ENCODE results near the gene INPP4B.
"Not testable (repeated sequence)": the region's sequence is repeated elsewhere in the genome, so short reads cannot be mapped to it uniquely, and the experiment has no call there.

INPP4B gene

DNA sequence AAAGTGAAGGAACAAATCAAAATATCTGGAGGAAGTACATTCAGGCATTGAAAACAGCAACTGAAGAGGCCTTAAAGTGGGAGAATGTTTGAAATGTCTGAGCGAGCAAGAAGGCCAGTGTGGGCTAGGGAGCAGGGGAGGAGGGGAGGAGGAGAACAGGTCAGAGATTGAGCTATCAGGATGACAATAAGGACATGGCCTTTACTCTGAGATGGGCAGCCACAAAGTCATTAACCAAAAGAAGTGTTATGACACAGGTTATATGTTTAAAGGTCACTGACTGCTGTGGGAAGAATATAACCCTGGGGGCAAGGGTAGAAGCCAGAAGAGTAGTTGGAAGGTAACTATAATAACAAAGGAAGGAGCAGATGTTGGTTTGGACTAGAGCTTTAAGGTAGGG, 315.4 kb downstream of the INPP4B start:
- DNase-seq: no peak

DNA sequence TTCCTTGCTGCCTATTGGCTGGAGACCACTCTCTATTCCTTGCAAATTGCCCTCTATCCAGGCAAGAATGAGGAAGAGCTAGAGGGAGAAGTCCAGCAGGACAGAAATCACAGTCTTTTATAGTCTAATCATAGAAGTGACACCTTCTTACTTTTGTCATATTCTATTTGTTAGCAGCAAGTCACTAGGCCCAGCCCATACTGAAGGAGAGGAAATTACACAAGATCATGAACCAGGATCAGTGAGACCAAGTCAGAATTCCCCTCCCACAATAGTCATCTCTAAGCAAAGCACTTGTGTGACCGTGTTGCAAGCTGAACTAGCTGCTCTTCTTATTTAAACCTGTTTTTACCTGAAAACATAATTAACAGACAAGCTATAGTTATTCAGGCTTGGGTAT, 317.7 kb downstream of the INPP4B start:
- DNase-seq: no peak

DNA sequence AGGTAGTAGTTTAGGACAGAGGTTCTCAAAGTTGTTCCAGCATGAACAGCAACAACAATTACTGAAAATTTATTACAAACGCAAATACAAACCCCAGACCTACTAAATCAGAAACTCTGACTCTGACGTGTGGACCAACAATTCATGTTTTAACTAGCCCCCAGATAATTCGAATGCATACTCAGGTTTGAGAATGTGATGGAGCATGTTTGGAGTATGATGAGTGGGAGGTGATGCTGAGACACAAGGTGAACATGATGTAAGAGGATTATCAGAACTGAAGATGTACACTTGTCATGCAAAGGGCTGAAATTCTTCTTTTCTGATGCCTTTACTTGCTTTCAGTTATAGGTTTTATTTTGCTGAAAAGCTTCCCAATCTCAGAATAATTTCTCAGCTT, 323.0 kb downstream of the INPP4B start:
- no peak for DNase-seq

DNA sequence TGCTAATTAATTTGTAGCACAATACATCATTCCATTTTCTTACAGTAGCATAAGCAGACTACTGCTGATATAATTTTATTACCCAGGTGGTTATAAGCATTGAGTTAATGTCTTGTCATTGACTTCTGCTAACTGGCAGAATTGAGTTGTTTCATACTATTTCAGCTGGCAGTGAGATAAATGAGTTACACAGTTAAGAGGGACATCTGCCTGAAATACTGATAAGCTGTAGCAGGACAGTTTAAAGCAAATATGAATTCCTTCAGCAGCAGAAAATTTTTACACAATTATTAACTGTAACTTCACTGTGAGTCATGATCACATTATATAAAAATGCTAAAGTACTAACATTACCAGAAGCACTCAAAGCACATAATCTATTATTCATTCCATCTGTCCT, 326.8 kb downstream of the INPP4B start:
- DNase-seq: no peak

DNA sequence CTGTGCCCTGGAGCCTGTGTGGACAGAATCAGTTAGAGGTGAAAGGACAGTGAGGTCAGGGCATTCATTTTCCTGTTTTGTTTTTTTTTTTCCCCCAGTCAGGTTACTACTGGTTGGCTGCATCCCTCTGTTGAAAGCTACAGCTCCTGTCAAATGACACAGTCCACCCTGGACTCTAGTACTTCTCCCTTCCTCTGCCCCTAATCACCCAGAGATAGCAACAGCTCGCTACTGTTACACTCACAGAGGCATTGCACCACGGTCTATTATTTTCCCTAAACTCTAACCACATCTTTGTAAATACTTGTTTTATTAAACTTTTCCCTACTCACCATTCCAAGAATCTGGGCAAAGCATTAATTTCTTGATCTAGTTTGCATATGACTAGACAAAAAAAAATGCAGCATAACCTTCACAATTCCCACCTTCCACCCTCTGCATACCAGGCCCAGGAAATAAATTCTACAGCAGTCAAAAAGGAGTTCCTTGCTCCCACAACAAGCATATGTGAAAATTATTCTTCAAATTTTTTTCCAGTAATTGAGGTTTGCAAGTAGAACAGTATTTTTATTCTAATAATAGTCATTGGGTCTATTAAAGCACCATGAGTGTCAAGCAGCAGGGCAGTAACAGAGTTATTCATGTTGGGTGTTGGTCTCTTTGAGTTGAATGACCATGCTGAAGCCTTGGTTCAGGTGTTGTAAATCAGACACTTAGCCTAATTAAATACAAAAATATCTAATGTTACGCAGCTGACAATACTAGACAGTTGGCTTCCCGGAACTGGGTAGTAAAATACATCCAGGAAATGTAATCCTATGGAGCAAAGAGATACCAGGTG, 329.2 kb downstream of the INPP4B start:
- DNase-seq: peak; percentile 6

DNA sequence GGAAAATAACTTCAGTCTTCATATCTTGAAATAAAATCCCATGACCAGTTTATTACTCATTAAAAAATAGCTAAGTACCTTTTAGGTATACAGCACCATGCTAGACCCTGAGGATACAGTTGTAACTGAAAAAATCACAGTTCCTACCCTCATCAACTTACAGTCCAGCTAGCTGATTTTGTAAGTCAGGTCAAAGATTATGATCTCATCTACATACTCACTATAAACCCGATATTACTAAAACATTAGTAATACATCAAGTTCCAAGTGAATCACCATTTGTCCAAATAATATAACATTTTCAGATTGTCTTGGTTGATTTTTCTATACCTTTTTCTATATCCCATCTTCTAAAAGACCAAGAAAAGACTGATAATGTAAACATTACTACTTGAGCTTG, 333.9 kb downstream of the INPP4B start:
- DNase-seq: no peak

DNA sequence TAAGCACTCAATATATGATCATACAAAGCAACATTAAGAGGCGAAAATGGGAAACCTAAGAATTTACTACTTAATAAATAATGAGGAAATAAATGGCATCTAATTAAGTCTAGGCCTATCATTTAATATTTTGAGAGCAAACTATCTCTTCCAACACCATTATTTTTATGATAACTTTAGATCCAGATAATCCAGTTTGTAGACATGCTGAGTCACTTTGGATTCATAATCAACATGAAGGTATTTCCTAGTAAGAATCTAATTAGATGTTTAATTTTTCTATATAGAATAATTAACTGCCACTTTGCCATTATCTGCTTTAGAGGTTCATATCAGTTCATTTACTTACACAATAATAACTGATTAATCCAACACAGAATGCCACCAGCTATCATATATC, 336.2 kb downstream of the INPP4B start:
- DNase-seq: no peak

DNA sequence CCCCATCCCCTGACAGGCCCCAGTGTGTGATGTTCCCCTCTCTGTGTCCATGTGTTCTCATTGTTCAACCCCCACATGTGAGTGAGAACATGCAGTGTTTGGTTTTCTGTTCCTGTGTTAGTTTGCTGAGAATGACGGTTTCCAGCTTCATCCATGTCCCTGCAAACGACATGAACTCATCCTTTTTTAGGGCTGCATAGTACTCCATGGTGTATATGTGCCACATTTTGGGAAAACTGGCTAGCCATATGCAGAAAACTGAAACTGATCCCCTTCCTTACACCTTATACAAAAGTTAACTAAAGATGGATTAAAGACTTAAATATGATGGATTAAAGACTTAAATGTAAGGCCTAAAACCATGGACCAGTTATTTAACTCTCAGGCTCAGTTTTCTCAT, 336.7 kb downstream of the INPP4B start:
- not testable (repeated sequence) for DNase-seq

DNA sequence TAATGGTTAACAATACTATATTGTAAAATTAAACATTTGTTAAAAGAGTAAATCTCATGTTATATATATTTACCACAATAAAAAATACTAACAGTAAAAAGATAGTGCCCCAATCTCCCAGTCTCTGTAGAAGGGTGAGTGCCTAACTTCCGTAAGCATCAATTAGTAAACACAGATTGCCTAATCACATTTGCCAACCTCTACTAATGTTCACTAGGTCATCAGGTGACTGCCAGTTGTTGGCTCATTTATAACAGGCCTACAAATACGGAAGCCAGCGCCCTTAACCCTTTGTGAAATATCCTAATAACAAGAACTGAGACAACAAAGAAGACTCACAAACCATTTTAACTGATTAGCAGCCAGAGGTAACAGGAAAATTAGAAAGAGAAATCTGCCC, 345.1 kb downstream of the INPP4B start:
- peak; percentile 55 for DNase-seq

DNA sequence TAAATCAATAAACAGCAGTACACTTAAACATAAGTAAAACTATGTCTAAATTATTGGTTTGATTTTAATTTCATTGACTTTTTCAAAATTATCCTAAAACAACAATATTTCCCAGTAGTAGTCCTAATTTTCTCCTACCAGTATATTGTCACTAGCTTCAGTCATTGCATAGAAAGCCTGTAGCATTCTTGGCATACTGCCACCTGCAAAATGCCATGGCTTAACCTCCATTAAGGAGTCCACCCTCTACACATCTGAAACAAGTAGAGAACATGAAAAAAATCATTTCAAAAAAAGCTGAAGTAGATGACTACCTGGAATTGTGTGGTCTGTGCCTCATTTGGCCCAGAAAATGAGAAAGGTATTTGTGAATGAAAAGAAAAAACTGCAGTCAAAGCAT, 348.5 kb downstream of the INPP4B start:
- no peak for DNase-seq

DNA sequence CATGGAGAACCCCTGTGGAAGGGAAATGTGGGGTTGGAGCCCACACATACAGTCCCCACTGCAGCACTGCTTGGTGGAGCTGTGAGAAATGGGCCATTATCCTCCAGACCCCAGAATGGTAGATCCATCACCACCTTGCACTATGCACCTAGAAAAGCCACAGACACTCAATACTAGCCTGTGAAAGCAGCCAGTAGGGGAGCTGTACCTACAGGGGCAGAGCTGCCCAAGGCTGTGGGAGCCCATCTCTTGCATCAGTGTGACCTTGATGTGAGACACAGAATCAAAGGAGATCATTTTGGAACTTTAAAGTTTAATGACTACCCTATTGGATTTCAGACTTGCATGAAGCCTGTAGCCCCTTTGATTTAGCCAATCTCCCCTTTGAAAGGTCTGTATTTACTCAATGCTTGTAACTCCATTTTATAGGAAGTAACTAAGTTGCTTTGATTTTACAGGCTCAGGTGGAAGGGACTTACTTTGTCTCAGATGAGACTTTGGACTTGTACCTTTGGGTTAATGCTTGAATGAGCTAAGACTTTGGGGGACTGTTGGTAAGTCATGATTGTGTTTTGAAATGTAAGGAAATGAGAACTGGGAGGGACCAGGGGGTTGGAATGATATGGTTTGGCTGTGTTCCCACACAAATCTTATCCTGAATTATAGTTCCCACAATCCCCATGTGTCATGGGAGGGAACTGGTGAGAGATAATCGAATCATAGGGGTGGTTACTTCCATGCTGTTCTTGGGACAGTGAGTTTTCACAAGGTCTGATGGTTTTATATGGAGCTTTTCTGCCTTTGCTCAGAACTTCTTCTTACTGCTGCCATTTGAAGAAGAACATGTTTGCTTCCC, 352.6 kb downstream of the INPP4B start:
- DNase-seq: no peak

DNA sequence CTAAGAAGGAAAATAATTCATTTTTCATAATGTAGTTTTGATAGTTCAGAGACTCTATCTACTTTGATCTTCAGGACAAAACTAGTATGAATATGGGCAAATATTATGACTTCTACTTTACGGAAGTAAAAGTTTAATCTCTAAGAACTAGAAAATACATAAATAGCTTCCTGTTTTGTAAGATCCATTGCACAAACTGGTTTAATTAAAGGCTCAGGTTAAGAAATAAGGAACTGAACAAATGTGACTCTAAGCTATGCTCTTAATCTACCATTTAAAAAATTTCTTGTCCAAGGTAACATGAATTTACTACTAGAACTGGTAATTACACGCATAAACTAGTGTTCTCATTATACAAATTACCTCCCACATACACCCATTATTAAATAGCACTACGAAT, 360.6 kb downstream of the INPP4B start:
- DNase-seq: no peak

DNA sequence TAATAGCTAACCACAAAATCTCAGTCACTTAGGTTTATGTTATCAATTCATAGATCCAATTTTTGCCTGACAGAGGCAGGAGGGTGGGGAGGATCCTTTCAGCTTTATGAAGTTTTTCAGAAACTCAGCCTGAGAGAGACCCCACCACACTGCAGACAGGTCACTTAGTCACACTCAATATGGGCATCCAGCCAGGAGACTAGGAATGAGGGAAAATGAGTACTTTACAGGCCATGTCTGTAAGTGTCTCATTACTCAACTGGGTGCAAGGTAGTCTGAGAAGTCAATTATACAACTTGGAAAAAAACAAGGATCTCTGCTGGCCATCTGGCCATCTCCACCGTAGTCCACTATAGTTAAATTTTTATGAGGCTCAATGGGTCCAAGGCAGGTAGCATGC, 365.9 kb downstream of the INPP4B start:
- no peak for DNase-seq

DNA sequence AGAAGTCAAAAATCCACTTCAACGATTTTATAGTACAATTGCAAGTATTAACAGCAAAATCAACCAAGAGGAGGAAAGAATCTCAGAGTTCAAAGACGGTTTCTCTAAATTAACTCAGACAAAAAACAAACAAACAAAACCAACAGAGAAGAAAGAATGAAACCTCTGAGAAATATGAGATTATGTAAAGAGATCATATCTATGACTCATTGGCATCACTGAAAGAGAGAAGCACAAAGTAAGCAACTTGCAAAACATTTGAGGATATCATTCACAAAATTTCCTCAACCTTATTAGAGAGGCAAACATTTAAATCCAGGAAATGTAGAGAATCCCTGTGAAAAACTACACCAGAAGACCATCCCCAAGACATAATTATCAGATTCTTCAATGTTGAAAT, 370.4 kb downstream of the INPP4B start:
- peak; percentile 27 for DNase-seq

DNA sequence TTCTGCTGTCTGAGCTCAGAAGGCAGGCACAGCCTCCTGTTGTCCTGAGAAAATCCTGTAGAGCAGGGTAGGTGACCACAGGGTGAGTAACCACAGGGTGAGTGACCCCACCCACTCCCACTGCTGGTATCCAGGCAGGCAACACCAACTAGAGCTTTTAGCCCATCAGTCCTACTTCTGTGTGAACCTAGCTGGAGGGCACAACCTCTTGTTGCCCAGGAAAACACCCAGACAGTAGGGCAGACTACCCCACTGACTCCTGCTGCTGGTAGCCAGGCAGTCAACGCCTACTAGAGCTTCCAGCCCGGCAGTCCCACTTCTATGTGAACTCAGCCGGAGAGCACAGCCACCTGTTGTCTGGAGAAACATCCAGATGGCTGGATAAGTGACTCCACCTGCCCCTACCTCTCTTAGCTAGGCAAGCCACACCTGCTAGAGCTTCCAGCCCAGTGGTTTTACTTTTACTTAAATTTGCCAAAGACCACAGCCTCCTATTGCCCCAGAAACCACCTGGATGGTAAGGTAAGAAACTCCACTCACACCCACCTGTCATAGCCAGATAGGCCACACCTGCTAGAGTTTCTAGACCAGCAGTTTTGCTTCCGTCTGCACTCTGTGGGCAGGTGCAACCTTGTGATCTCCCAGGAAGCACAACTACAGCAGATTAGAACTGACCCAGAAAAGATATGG, 371.6 kb downstream of the INPP4B start:
- DNase-seq: peak; percentile 98

DNA sequence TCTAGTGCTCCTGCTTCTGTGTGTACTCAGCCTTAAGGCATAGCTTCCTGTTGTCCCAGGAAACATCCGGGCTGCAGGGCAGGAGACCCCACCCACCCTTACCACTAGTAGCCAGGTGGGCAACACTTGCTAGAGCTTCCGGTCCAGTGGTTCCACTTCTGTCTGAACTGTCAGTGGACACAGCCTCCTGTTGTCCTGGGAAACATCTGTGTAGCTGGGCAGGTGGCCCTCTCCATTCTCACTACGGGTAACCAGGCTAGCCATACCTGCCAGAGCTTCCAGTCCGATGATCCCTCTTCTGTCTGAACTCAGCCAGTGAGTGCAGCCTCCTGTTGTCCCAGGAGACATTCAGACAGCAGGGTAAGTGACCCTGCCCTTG, 372.2 kb downstream of the INPP4B start:
- DNase-seq: peak; percentile 92

DNA sequence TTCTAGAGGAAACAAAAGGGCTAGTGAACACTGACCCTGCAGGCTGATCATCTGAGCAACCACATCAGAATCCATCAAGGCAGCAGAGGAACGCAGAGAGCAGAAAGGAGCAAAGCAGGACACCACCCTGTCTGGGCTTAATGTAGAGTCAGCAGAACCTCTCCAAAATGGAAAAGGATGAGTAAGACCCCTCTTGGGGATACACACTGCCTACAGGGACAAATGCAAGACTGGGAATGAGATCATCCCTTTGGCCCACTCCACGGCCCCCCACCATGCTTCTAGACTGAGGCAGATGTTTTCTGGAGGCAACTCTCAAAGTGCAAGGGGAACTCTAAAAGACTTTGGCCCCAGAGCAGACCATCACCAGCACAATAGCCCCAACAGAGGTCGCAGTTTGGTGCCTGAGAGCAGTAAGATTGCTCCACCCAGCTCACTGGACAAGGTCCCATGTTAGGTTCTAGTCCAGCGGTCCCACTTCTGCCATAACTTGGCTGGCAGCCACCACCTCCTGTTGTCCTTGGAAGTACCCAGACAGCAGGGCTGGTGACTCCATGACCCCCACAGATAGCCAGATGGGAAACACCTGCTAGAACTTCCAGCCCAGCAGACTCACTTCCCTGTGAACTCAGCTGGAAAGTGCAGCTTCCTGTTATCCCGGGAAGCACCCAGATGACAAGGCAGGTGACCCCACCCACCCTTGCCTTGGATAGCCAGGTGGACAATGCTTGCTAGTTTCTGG, 372.7 kb downstream of the INPP4B start:
- DNase-seq: peak; percentile 92

DNA sequence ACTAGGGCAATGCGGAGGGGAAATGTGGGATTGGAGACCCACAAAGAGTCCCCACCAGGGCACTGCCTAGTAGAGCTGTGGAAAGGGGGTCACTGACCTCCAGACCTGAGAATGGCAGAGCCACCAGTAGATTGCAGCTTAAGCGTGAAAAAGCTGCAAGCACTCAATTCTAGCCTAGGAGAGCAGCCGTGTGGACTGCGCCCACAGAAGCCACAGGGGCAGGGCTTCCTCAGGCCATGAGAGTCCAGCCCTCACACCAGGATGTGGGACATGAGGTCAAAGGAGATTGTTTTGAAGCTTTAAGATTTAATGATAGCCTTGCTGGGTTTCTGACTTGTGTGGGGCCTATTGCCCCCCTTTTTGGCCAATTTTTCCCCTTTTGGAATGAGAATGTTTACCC, 379.0 kb downstream of the INPP4B start:
- DNase-seq: no peak

DNA sequence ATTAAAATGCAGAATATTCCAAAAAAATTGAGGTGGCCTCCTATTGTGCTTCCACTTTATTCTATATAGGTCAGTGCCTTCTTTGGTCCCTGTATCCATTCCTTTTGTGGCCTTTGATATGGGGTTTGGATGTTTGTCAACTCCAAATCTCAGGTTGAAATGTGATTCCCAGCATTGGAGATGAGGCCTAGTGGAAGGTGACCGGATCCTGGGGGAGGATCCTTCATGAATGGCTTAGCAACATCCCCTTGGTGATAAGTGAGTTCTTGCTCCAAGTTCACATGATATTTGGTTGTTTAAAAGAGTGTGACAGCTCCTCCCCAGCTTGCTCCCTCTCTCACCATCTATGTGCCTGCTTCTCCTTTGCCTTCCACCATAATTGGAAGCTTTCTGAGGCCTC, 380.6 kb downstream of the INPP4B start:
- no peak for DNase-seq

DNA sequence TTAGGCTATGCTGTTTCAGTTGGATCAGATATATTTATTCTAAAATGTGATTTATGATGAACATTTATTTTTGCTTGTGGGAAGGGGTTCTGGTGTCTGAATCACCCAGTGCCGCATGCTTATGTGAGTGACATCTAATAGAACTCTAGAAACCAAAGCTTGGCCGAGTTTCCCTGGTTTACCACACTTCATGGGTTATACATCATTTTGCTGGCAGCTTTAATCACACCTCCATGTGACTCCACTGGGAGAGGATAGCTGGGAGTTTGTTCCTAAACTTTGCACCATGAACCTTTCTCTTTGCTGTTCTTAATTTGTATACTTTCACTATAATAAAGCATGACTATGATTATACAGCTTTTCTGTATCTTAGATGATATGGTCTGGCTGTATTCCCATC, 382.9 kb downstream of the INPP4B start:
- DNase-seq: no peak

DNA sequence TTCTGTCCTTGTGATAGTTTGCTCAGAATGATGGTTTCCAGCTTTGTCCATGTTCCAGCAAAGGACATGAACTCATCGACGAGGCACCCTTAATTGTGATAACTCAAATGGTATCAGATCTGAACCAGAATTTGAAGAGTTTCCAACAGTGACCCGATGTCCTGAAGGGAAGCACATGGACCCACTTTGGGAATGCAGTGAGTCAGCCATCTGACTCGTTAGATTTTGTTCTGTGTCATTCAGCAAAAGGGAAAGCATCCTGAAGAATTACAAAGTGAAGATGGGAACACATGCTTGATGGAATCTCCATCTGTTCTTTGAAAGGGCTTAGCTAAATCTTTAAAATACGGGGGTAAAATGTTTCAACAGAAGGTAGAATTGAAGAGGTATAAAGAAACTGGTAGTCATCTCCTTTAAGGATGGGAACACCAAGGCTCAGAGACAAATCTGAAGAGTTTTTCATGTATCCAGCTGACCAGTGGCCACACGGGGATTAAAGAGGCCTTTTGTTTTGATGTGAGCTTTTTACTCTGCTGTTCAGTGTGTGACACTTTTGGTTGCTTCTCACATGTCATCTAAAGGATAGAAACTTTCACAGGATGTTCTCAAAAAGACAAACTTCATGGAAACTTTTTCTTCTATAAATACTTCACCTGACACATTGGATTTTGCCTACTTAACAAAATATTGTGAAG, 393.8 kb downstream of the INPP4B start:
- no peak for DNase-seq

DNA sequence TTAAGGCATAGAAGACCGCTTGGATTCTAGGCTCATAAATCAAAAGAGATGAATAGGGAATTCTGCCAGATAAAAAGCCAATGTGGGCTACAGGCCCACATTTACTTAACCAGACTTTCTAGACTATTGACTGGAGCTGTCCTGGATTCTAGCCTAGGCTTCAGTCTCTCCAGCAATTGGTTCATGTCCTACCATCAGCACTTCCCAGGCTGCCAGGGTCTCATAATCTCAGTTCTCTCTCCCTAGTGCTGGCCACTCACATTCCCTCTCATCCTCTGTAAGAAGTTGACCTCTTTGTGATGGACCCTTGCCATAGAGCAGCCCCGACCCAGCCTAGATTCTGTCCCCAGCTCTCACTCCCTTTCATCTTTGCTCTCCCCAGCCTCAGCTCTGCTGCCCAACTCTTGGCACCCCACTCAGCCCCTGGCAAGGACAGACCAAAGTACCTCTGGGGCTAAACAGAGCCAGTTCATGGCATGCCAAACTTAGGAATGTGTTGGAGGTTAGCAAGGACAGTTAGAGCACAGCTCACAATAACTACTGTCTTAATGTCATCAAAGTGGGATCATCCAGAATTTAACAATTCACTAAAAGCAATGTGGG, 396.2 kb downstream of the INPP4B start:
- no peak for DNase-seq
